HepG2 (cell line): Measurements from ENCODE around the gene ST3GAL4. TPM values are rescaled to one million over a fixed set of nuclear protein-coding genes. Genes with fewer than 3 reads are reported as not detected.

ENCODE experiments used
- CENPT ChIP-seq: sonication (generic); formaldehyde crosslinking; IDR thresholded peaks from 2 replicates; pipeline ENCODE4 v1.8.0; 2022; ENCODE audit warnings: low read depth, mild to moderate bottlenecking, moderate library complexity, missing genetic modification reagents
- GTF3A ChIP-seq: sonication (generic); formaldehyde crosslinking; conservative IDR thresholded peaks from 2 replicates; pipeline ENCODE4 v1.4.0; 2020; ENCODE audit warnings: mild to moderate bottlenecking, missing genetic modification reagents
- HMG20A ChIP-seq: IDR thresholded peaks from 2 replicates; pipeline ENCODE4 v1.6.1; 2016; ENCODE audit warnings: borderline replicate concordance
- MNT ChIP-seq: fragments of 450-650 bp; IDR thresholded peaks from 2 replicates; pipeline ENCODE4 v1.6.1; 2016
- MXI1 ChIP-seq: IDR thresholded peaks from 3 replicates; pipeline ENCODE4 v1.6.1; 2012; ENCODE audit warnings: low read depth, low read length, inconsistent platforms, borderline replicate concordance
- NFATC3 ChIP-seq: sonication (generic); formaldehyde crosslinking; IDR thresholded peaks from 2 replicates; pipeline ENCODE4 v1.5.1; 2020; ENCODE audit warnings: mild to moderate bottlenecking, missing genetic modification reagents
- PHF8 ChIP-seq: sonication (generic); formaldehyde crosslinking; IDR thresholded peaks from 2 replicates; pipeline ENCODE4 v1.5.0; 2020; ENCODE audit warnings: missing genetic modification reagents
- SOX5 ChIP-seq: IDR thresholded peaks from 2 replicates; pipeline ENCODE4 v1.6.1; 2016; ENCODE audit warnings: borderline replicate concordance
- SP1 ChIP-seq, 2 experiments: fragments of 450-650 bp in 1 of 2; sonication (generic) in 1 of 2; formaldehyde crosslinking in 1 of 2; IDR thresholded peaks; 2 replicates each; pipeline versions ENCODE4 v1.4.0 to v1.6.1; 2016 to 2020; ENCODE audit warnings: missing genetic modification reagents in 1 of 2
- THAP11 ChIP-seq: IDR thresholded peaks from 2 replicates; pipeline ENCODE4 v1.6.1; 2016; ENCODE audit warnings: missing biosample characterization, missing genetic modification reagents
- THAP8 ChIP-seq: sonication (generic); formaldehyde crosslinking; IDR thresholded peaks from 2 replicates; pipeline ENCODE4 v1.5.1; 2020; ENCODE audit warnings: missing genetic modification reagents, mild to moderate bottlenecking, borderline replicate concordance
- ZBED4 ChIP-seq: sonication (generic); formaldehyde crosslinking; IDR thresholded peaks from 2 replicates; pipeline ENCODE4 v1.4.0; 2020; ENCODE audit warnings: missing genetic modification reagents, borderline replicate concordance
- ZBTB34 ChIP-seq: sonication (generic); formaldehyde crosslinking; IDR thresholded peaks from 2 replicates; pipeline ENCODE4 v1.8.0; 2022; ENCODE audit warnings: mild to moderate bottlenecking, missing genetic modification reagents
- ZBTB42 ChIP-seq: sonication (generic); formaldehyde crosslinking; IDR thresholded peaks from 2 replicates; pipeline ENCODE4 v1.5.0; 2020; ENCODE audit warnings: mild to moderate bottlenecking, missing genetic modification reagents
- ZBTB8A ChIP-seq: sonication (generic); formaldehyde crosslinking; IDR thresholded peaks from 2 replicates; pipeline ENCODE4 v1.4.0; 2020; ENCODE audit warnings: mild to moderate bottlenecking, low read depth, missing genetic modification reagents, borderline replicate concordance
- ZNF230 ChIP-seq: sonication (generic); formaldehyde crosslinking; IDR thresholded peaks from 2 replicates; pipeline ENCODE4 v1.4.0; 2020; ENCODE audit warnings: mild to moderate bottlenecking, missing genetic modification reagents
- ZNF235 ChIP-seq: sonication (generic); formaldehyde crosslinking; IDR thresholded peaks from 2 replicates; pipeline ENCODE4 v1.8.1; 2023; ENCODE audit warnings: mild to moderate bottlenecking, missing genetic modification reagents, borderline replicate concordance
- ZNF24 ChIP-seq: fragments of 450-650 bp; IDR thresholded peaks from 2 replicates; pipeline ENCODE4 v1.6.1; 2017; ENCODE audit warnings: antibody characterized with exemption, mild to moderate bottlenecking
- ZNF275 ChIP-seq: sonication (generic); formaldehyde crosslinking; IDR thresholded peaks from 2 replicates; pipeline ENCODE4 v1.8.0; 2022; ENCODE audit warnings: missing genetic modification reagents, mild to moderate bottlenecking, inconsistent platforms, borderline replicate concordance
- ZNF282 ChIP-seq: fragments of 450-650 bp; IDR thresholded peaks from 2 replicates; pipeline ENCODE4 v1.6.1; 2018; ENCODE audit not compliant: partially characterized antibody
- ZNF552 ChIP-seq: sonication (generic); formaldehyde crosslinking; IDR thresholded peaks from 2 replicates; pipeline ENCODE4 v1.9.0; 2022; ENCODE audit warnings: missing genetic modification reagents, mild to moderate bottlenecking, borderline replicate concordance
- ZNF792 ChIP-seq: IDR thresholded peaks from 2 replicates; pipeline ENCODE4 v1.6.1; 2016
- polyA plus RNA-seq, 8 experiments: library from polyadenylated mRNA; depleted of rRNA in 3 of 8; stranded (reverse) in 7 of 8; unstranded in 1 of 8; fragments of >200 nt; fragmentation: Illumina TruSeq in 4 of 8; extraction: Trizol in 4 of 8; gene quantifications; 2 replicates each; pipeline versions ENCODE4 v1.2.1 to v1.2.3, GENCODE V29; 2011 to 2016; ENCODE audit warnings: low read depth in 4 of 8, missing spikeins in 1 of 8, mixed read lengths in 1 of 8; ENCODE audit not compliant: insufficient read depth in 1 of 8
- total RNA-seq, 5 experiments: library from RNA; depleted of rRNA; stranded (reverse); fragments of >200 nt; fragmentation: Illumina TruSeq; extraction: Trizol; gene quantifications; 2 replicates each; pipeline ENCODE4 v1.2.3, GENCODE V29; 2016; ENCODE audit warnings: low read depth in 1 of 5

The ST3GAL4 gene
- total and polyA plus RNA-seq, 2 of the 13 experiments (the other 11 are each of a cell fraction or from before 2014, with no cell fraction given) = 9.1 to 13.3 TPM

- TF ChIP-seq ZBED4 (CRISPR knock-in tag) (no peak), ZBTB8A (CRISPR knock-in tag) (no peak), SOX5 (no peak), ZBTB42 (no peak), ZNF282 (no peak), ZNF275 (CRISPR knock-in tag) (no peak), ZBTB34 (CRISPR knock-in tag) (no peak), ZNF235 (CRISPR knock-in tag) (no peak), PHF8 (CRISPR knock-in tag) (peak; percentile 76), HMG20A (CRISPR knock-in tag) (no peak), NFATC3 (CRISPR knock-in tag) (no peak), MNT (no peak), ZNF552 (0 out of 2 replicates have a peak, but pooled peaks have one; percentile 27), SP1 (IDR thresholded peaks at IDR 0.05) (no peak), SP1 (CRISPR knock-in tag; IDR thresholded peaks at IDR 0.05) (no peak), THAP11 (0 out of 2 replicates have a peak, but pooled peaks have one; percentile 8), ZNF24 (no peak), ZNF792 (CRISPR knock-in tag) (0 out of 2 replicates have a peak, but pooled peaks have one; percentile 22), GTF3A (CRISPR knock-in tag) (no peak), THAP8 (no peak), ZNF230 (no peak), CENPT (CRISPR knock-in tag) (no peak), MXI1 (no peak; the same call in 2 of the 3 replicates)
Observed at GRCh38 chr11:126355324-126355925, at the start of gene ST3GAL4 (continued).
